ENCODE results near the gene GALNT18. TPM values are rescaled to one million over a fixed set of nuclear protein-coding genes. Genes with fewer than 3 reads are reported as not detected.

Gene GALNT18
- total RNA-seq, 3 donors from 2014 or later (not counting 1 experiment from before 2014, with no cell fraction given): 0.18 to 0.42 (median 0.38) TPM

- H3K27me3 ChIP-seq (ENCODE audit: control insufficient read depth, insufficient read depth, low read length): no peaks in the 10 kb centered on the region
- TF ChIP-seq CTCF (IDR thresholded peaks at IDR 0.05): no peak
- Mint-ChIP-seq H3K9me3 (no peaks in the 10 kb centered on the region), H3K4me1 (peaks cover 2 to 4% of the 10 kb centered on the region in 2 donors), H3K36me3 (no peaks in the 10 kb centered on the region), H3K27ac (no peak overlapping the region), H3K4me3 (no peak overlapping the region), H3K27me3 (ENCODE audit: low read depth in 2 of 2) (peaks cover 10% of the 10 kb centered on the region in 2 donors)
- ATAC-seq: no peak
- WGBS (ENCODE audit: insufficient coverage): 83% methylated on average over 8 of the region's 8 CpGs
- H3K9me3 ChIP-seq (ENCODE audit: control insufficient read depth, insufficient read depth, low read length): no peaks in the 10 kb centered on the region
- no peak for DNase-seq
- H3K36me3 ChIP-seq (ENCODE audit: control insufficient read depth, insufficient read depth, low read length): no peaks in the 10 kb centered on the region
- H3K4me3 ChIP-seq (ENCODE audit: low read length): no peak overlapping the region
- intact Hi-C loops (cut with micrococcal nuclease): no loop called here
- peaks cover under 1% of the 10 kb centered on the region for H3K4me1 ChIP-seq (ENCODE audit: control insufficient read depth, insufficient read depth, low read length)
- H3K27ac ChIP-seq (ENCODE audit: low read length): no peak overlapping the region
Observed at GRCh38 chr11:11411401-11411985, 210.3 kb downstream of the GALNT18 start.

GRCh38 chr11:11409901-11410300 is 211.9 kb downstream of the GALNT18 start:
- ATAC-seq (no peak), DNase-seq (no peak)
- WGBS (ENCODE audit: insufficient coverage): 86% methylated on average over 3 of the region's 3 CpGs
- H3K9me3 ChIP-seq (ENCODE audit: control insufficient read depth, insufficient read depth, low read length): no peaks in the 10 kb centered on the region
- H3K9me3 Mint-ChIP-seq: no peaks in the 10 kb centered on the region
- H3K4me1 Mint-ChIP-seq: no peaks in the 10 kb centered on the region
- no peak for TF ChIP-seq CTCF (IDR thresholded peaks at IDR 0.05)
- H3K4me3 Mint-ChIP-seq: no peak overlapping the region
- intact Hi-C loops (cut with micrococcal nuclease): no loop called here
- H3K4me1 ChIP-seq (ENCODE audit: control insufficient read depth, insufficient read depth, low read length): no peaks in the 10 kb centered on the region
- H3K27ac Mint-ChIP-seq: no peak overlapping the region
- no peaks in the 10 kb centered on the region for H3K36me3 Mint-ChIP-seq
- no peaks in the 10 kb centered on the region for H3K27me3 ChIP-seq (ENCODE audit: control insufficient read depth, insufficient read depth, low read length)
- H3K27me3 Mint-ChIP-seq (ENCODE audit: low read depth in 2 of 2): peaks cover 6% of the 10 kb centered on the region in 2 donors
- H3K27ac ChIP-seq (ENCODE audit: low read length): no peak overlapping the region
- no peaks in the 10 kb centered on the region for H3K36me3 ChIP-seq (ENCODE audit: control insufficient read depth, insufficient read depth, low read length)
- H3K4me3 ChIP-seq (ENCODE audit: low read length): no peak overlapping the region

- H3K36me3 Mint-ChIP-seq: no peaks in the 10 kb centered on the region
Observed at GRCh38 chr11:11409224-11409623, 212.6 kb downstream of the GALNT18 start.

More at GRCh38 chr11:11409224-11409623, 212.6 kb downstream of the GALNT18 start:
- no peak for DNase-seq
- no peaks in the 10 kb centered on the region for H3K36me3 ChIP-seq (ENCODE audit: control insufficient read depth, insufficient read depth, low read length)
- no peak overlapping the region for H3K27ac ChIP-seq (ENCODE audit: low read length)
- no peak overlapping the region for H3K27ac Mint-ChIP-seq
- H3K9me3 ChIP-seq (ENCODE audit: control insufficient read depth, insufficient read depth, low read length): no peaks in the 10 kb centered on the region
- peaks cover 6 to 10% of the 10 kb centered on the region in 2 donors for H3K27me3 Mint-ChIP-seq (ENCODE audit: low read depth in 2 of 2)
- H3K4me1 Mint-ChIP-seq: no peaks in the 10 kb centered on the region
- no peak overlapping the region for H3K4me3 Mint-ChIP-seq
- H3K9me3 Mint-ChIP-seq: no peaks in the 10 kb centered on the region
- intact Hi-C loops (cut with micrococcal nuclease): no loop called here
- no peak for ATAC-seq
- WGBS (ENCODE audit: insufficient coverage): 44% methylated on average over 6 of the region's 6 CpGs
- H3K4me1 ChIP-seq (ENCODE audit: control insufficient read depth, insufficient read depth, low read length): no peaks in the 10 kb centered on the region
- no peak overlapping the region for H3K4me3 ChIP-seq (ENCODE audit: low read length)
- no peaks in the 10 kb centered on the region for H3K27me3 ChIP-seq (ENCODE audit: control insufficient read depth, insufficient read depth, low read length)
- TF ChIP-seq CTCF (IDR thresholded peaks at IDR 0.05): no peak

All from natural killer cell (primary cell).